SH-SY5Y (cell line): ENCODE data around the gene ADARB1.

Experiments
- GATA2 ChIP-seq: IDR thresholded peaks from 2 replicates; pipeline ENCODE4 v1.6.1; 2011; ENCODE audit warnings: mild to moderate bottlenecking, low read depth, low read length
- GATA3 ChIP-seq: IDR thresholded peaks from 2 replicates; pipeline ENCODE4 v1.6.1; 2011; ENCODE audit warnings: low read depth, mild to moderate bottlenecking, low read length, moderate library complexity

GRCh38 chr21:45098867-45099266 is 24.5 kb downstream of the ADARB1 start:
- no peak for TF ChIP-seq GATA2
- TF ChIP-seq GATA3, result no peak
